NCI-H1417 treated with DMSO at 0.1 percent for 48 hours (cell line): ENCODE data around the gene HAVCR1.
"Not testable (repeated sequence)": the region's sequence is repeated elsewhere in the genome, so short reads cannot be mapped to it uniquely, and the experiment has no call there.

Source experiments
- DNase-seq: peaks from one replicate; lab custom pipeline; 2025; lab: John Stamatoyannopoulos, UW

HAVCR1 gene

DNA sequence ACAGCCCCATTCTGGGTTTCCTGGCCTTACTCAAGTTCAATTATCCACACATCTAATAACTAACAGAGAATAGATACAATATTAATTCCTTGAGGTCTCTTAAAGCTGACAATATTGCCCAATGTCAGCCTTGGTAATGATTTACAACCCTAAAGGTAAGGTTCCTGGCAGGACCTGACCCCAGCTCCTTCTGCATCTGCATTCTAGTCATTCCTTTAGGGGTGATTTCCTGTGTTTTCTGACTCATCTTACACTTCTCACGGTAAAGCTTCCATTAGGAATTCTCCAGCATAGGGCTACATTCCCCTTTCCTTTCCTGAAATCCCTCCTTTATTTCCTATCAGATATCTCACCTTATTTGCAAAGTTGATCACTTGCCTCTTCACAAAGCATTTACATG lies 9.3 kb downstream of the HAVCR1 start:
- DNase-seq: no peak

DNA sequence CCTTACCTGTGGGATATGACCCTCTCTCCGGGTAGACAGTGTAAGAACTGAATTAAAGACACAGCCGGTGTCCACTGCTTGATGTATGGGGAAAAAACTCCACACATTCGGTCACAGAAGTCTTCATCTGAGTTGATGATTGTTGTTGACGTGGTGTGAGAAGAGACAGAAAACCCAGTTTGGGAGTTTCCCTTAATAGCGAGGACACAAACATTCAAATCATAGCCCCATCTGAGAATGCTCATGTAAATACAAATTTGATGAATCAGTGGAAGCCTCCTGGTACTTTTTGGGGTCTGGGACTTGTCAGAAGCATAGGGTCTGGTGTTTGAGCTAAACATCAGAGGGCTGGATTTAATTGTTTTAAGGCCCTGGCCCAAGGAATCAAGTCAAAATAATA lies 11.0 kb downstream of the HAVCR1 start:
- DNase-seq: no peak

DNA sequence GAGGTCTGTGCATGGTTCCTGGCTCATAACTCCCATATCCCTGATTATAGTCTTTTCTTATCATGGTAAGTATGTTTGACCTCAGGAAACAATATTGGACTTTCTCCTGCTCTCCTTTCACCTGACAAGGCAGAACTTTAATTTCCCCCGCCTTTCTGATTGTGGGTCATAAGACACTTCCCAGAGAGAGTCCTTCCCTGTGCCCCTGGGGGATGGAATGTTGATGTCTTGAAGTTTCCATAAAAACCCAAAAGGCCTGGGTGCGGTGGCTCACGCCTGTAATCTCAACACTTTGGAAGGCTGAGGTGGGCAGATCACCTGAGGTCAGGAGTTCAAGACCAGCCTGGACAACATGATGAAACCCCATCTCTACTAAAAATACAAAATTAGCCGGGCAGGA lies 11.9 kb downstream of the HAVCR1 start:
- not testable (repeated sequence) for DNase-seq

DNA sequence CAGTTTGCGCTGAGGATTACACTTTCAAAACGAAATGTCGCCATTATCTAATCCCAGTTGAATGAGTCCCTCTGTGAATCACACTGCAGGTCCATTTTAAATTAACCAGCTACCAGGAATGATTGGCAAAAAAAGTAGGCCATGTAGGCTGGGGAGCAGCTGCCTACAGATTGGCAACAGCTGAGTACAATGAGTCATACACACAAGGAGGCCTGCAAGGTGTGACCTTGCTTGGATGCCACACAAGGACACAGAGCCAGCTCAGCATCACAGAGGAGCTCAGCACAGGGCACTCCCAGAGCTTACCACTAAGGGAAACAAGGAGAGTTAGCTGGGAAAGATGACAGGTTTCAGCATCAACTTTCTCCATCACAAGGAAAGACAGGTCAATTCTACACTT lies 12.9 kb downstream of the HAVCR1 start:
- DNase-seq: no peak

DNA sequence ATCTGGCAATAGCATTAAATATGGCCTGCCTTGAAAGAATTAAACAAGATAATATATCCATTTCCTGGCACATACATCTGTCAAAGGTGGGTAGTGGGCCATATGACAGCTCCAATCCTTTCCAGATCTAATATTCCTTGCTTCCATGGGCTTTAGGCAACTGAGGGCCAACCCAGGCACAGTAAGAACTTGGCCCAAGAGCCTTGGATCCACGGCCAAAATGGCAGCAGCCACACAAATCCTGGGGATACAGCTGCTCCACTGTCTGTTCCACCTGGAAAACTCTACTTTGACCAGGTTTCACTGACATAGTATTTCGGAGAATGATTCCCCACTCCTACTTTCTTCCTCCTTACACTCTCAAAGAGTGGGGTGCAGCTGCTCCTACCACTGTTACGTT lies 13.3 kb downstream of the HAVCR1 start:
- DNase-seq: no peak

DNA sequence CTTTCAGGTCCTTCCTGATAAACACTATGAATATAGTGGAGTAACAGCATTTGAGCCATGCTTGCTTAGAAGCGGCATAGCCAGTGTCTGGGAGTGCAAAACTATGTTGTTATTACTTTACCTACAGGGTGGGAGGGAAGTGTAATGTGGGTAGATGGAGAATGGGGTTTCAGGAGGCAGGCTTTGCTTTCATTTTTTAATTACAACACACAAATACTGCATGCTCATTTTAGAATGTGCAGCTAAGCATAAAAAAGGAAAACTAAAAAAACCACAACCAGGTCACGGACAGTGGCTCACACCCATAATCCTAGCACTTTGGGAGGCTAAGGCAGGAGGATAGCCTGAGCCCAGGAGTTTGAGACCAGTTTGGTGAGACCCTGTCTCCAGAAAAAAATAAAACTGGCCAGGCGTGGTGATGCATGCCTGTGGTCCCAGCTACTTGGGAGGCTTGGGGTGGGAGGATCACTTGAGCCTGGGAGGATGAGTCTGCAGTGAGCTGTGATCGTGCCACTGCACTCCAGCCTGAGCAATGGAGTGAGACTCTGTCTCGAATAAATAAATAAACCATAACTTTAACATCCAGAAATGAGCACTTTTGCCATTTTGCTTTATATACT lies 20.2 kb downstream of the HAVCR1 start:
- no peak for DNase-seq

DNA sequence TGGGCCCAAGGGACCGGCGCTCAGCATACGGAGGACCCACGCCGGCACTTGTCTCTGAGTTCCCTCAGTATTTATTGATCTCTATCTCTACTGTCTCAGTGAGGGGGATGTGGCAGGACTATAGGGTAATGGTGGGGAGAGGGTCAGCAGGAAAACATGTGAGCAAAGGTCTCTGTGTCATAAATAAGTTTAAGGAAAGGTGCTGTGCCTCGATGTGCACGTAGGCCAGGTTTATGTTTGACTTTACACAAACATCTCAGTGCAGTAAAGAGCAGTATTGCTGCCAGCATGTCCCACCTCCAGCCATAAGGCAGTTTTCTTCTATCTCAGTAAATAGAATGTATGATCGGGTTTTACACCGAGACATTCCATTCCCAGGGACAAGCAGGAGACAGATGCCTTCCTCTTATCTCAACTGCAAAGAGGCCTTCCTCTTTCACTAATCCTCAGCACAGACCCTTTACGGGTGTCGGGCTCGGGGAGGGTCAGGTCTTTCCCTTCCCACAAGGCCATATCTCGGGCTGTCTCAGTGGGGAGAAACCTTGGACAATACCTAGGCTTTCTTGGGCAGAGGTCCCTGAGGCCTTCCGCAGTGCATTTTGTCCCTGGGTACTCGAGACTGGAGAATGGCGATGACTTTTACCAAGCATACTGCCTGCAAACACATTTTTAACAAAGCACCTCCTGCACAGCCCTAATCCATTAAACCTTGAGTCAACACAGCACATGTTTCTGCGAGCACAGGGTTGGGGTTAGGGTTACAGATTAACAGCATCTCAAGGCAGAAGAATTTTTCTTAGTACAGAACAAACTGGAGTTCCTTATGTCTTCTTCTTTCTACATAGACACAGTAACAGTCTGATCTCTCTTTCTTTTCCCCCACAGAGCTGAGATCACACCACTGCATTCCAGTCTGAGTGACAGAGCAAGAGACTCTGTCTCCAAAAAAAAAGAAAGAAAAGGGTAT lies 24.5 kb downstream of the HAVCR1 start:
- DNase-seq: not testable (repeated sequence)

DNA sequence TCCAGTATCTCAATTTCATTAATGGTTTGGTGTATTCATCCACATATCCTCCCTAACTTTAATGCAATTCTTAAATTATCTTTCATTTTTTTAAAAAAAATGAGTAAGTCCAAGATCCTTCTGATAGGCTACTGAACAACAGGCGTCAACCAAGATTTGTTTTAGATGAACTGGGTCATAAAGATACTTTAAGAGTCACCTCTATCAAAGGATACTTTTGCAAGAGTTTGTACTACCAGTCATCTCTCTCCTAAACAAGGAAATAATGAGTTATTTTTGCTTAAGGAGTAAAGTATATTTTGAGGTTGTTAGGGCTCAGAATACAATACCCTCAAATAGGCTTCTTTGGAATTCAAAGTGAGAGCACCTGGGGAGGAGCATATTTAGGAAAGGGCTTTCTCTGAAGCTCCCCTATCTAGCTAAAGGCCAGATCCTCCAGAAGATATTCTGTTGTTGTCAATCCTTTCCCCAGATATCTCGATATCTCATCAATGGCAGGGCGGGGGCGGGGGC lies 25.8 kb downstream of the HAVCR1 start:
- no peak for DNase-seq

DNA sequence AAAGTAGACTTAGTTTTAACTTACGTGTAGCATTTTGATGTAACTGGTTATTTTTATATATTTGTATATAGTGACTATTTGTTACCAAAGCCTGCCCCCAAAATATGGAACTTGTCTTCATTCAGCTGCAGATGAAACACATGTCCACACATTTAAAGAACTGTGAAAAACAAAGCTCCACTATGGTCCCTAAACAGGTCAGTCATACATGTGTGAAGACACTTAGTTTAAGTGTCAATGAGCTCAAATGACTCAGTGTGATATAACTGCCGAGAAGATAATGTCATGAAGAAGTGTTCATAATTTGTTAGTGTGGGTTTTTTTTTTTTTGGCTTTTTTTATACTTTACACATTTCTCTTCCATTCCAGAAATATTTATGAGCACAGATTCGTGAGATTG lies 28.2 kb downstream of the HAVCR1 start:
- DNase-seq: no peak

DNA sequence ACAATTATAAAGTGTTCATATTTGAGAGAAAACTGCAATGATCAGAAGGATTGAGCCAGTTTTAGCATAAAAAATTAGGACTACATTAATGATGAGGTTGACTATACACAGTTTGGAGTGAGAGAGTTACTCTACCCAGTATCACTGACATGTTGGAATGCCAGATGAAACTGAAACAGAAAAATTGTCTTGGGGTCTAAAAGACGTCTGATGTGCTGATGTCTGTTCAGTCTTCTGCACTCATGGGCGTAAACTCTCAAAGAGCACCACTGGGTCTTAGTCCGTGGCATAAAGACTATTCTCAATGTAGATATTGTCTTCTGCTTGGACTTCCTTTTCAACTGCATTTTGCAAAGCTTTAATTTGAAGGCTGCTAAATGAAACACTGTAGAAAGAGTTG lies 29.5 kb downstream of the HAVCR1 start:
- DNase-seq: no peak

DNA sequence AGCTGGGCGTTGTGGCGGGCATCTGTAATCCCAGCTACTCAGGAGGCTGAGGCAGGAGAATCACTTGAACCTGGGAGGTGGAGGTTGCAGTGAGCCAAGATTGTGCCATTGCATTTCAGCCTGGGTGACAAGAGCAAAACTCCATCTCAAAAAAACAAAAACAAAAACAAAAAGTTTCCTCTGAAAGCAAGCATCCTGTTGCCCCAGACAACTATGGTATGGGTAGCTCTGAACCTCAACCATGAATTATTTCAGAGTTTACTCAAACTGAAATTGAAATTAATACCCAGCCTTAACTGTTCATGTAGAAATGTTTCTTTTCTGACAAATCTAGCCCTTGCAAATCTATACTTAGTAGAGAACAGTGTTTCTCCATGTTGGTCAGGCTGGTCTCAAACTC lies 31.3 kb downstream of the HAVCR1 start:
- not testable (repeated sequence) for DNase-seq

DNA sequence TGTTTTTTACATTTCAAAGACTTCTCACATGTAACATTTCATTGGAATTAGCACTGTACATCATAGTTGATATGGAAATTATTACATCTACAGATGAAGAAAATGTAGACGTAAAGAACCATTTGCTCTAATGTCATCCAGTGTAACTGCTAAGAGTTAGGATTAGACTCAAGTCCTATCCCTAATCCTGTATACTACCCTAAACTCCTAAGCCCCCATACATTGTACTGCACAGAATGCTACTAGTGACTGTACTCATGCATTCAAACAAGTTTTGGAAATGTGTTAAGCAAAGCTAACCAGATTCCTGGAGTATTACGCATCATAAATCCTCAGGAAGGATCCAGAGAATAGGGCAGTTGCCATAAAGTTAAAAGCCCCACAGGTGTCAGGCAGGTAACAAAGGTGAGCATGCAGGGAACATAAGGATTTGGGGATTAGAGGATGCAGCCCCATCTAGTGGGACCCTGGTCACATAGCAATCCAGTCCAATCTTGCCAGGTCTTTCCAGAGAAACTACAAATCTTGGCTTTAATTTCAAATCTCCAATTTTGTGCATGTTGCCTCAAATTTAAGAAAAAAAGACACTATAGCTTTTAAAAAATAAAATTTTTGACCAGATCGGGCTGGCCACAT lies 32.0 kb downstream of the HAVCR1 start:
- DNase-seq: no peak

DNA sequence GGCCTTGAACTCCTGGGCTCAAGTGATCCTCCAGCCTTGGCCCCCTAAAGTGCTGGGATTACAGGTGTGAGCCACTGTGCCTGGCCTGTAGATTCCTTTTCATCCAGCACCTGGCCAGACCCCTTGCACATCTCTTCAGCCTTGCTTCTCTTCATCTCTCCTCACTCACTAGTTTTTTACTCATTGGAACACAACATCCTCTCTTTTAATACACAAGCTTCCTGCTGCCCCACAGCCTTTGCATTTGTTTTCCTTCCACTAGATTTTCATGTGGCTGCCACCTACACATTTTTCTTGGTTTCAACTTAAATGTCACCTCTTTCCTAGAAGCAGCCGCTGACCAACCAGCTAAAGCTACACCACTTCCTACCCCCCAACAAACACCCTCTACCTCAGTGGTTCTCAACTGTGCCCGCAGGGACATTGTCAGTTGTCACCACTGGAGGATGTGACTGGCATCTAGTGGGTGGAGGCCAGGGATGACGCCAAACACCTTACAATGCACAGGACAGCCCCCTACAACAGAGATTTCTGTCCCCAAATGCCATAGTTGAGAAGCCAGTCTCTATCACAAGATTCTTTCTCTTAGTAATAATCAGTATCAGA lies 33.7 kb downstream of the HAVCR1 start:
- no peak for DNase-seq

DNA sequence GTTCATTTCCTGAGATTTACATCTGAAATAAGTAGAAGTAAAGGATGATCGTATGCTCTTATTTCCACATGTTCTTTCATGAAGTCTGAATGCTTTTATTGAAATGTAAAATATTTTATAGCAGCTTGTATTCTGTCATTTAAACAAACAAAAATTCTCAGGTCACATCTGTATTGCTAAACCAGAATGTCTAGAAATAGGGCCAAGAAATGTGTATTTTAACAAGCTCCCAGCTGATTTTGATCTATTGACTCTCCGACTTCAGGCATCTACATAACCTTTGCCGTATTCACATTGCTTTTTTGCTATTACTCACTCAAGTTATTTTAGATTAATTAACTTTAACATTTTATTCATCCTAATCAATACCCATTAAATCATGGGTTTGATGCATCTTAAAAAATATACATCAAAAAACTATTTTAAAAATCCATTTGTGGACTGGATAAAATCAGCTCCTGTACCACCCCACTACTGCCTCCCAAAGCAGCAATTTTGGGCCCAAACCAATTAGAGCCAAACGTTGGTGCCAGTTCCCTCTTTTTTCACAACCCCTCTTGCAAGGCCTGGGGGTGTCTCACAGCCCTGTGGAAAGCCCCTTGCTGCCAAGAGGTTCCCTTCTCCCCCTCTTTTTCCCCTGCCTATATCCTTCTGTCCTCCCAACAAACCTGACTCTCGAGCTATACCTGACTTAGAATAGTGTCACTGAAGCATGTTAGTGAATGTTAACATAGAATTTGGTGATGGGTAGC lies 34.5 kb downstream of the HAVCR1 start:
- no peak for DNase-seq

DNA sequence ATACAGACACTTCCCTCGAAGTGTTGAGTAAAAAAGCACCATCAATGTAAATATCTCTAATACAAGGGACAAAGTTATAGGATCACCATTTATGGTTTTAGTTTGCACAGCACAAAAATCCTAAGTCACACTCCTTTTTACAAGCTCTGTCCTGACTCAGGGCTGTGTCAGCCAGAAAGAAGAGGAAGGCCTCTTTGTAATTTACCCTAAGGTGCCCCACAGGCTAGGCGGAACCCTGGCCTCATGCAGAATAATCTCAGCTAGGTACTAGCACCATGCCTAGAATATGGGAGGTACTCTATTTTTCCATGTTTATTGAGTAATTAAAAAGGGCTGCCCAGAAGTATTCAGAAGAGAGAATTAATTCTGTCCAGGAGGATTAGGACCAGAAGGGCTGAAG lies 36.9 kb downstream of the HAVCR1 start:
- no peak for DNase-seq

DNA sequence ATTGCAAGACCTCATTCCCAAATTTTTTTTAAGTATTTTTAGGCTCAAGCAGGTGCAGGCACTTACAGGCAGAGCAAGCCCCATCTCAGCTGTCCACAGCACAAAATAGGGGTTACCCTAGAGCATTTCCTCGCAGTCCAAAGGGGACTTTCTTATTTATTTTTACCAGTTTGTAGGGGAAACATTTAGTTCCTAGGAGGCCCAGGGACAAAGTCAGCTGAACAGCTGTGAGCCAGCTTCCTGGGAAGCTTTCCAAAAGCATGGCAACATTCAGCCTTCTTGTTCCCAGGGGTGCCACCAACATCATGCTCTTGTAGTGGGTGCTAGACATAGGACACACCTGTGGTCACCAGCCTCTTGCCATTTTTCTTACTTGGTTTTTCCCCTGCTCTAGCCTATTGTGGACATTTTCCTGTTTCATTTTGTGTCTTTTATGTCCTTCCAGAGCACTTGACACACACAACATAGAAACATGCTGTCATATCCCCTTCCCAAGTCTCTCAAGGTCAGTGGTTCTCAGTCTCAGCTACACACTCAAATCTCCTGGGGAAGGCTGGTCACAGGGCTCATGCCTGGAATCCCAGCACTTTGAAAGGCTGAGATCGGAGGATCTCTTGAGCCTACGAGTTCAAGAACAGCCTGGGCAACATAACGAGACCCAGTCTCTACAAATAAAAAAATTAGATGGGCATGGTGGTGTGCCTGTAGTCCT lies 38.2 kb downstream of the HAVCR1 start:
- DNase-seq: no peak

DNA sequence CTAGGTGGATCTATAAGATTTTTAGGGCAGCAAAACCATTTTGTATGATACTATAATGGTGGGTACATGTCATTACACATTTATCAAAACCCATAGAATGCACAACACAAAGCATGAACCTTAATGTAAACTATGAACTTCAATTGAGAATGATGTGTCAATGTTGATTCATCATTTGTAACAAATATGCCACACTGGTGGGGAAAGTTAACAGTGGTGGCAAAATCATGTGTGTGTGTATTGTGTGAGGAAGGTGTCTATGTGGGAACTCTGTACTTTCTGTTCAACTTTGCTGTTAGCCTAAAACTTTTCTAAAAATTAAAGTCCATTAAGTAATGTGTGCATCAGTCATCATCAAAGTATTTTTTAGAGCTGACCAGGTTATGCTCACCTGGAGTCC lies 38.9 kb downstream of the HAVCR1 start:
- DNase-seq: no peak

DNA sequence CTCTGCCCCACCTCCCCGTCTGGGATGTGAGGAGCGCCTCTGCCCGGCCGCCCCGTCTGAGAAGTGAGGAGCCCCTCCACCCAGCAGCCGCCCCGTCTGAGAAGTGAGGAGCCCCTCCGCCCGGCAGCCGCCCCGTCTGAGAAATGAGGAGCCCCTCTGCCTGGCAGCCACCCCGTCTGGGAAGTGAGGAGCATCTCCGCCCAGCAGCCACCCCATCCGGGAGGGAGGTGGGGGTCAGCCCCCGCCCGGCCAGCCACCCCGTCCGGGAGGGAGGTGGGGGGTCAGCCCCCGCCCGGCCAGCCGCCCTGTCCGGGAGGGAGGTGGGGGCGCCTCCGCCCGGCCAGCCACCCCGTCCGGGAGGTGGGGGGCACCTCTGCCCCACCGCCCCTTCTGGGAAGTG lies 44.8 kb downstream of the HAVCR1 start:
- DNase-seq: not testable (repeated sequence)

DNA sequence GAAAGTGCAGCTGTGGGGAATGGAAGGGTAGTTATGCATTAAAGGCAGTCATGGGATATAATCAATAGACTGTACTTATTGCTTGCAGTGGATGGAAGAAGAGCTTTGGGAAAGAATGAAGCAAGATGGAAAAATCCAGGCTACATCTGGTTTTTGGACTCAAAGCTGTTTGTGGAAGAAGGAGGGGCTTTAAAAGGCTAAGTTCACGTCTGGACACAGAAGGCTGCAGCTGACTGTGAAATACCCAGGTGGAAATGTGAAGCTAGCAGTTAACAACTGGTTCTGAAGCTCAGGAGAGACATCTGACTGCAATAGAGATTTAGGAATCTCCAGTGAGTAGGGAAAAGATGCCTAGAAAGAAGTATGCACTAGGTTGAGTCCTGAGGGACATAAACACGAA lies 52.7 kb downstream of the HAVCR1 start:
- no peak for DNase-seq

DNA sequence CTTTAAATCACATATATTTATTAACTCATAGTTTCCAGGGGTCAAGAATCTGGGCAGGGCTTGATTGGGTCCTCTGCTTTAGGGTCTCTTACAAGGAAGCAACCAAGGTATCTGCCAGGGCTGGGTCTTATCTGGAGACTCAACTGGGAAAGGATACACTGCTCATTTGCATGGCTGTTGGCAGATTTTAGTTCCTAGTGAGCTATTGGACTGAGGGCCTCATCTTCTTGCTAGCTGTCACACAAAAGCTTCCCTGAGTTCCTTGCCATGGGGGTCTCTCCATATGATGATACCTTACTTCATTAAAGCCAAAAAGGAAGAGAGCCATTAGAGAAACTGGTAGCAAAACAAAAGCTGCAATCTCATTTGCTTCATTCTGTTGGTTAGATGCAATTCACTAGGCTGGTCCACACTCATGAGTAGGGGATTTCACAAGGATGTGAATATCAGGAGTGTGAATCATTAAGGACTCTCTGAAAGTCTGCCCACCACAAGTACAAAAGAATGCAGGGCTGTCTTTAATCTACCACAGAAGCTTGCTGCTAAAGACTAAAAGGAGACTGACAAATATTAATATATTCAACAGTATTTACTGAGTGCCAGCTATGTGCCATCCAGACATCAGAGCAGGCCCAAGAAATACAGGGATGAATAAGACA lies 53.9 kb downstream of the HAVCR1 start:
- no peak for DNase-seq
